ENCODE data around the gene PTPRK.

DNA sequence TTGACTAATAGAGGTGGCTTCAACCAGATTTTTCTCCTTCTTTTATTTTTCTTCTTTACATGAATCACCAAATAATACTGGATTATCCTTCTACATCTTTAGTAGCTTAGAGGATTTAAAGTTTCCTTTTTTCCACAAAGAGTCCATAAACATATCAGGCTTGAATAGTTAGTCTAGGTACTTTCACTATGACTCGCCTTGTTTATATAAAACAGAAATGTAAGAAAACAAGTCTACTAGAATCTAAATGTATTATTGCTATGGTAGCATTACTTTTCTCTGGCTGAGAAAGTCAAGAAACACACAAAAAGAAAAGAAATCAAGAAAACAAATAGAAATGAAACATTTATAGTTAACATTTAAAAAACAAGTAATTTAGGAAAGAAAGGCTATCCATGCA is 215.2 kb downstream of the PTPRK start:
- TF ChIP-seq, protein P1, sequence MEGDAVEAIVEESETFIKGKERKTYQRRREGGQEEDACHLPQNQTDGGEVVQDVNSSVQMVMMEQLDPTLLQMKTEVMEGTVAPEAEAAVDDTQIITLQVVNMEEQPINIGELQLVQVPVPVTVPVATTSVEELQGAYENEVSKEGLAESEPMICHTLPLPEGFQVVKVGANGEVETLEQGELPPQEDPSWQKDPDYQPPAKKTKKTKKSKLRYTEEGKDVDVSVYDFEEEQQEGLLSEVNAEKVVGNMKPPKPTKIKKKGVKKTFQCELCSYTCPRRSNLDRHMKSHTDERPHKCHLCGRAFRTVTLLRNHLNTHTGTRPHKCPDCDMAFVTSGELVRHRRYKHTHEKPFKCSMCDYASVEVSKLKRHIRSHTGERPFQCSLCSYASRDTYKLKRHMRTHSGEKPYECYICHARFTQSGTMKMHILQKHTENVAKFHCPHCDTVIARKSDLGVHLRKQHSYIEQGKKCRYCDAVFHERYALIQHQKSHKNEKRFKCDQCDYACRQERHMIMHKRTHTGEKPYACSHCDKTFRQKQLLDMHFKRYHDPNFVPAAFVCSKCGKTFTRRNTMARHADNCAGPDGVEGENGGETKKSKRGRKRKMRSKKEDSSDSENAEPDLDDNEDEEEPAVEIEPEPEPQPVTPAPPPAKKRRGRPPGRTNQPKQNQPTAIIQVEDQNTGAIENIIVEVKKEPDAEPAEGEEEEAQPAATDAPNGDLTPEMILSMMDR (conservative IDR thresholded peaks at IDR 0.05 in 1 of 2, IDR thresholded peaks at IDR 0.05 in 1 of 2; ENCODE audit: low read depth in 1 of 2, low read length in 2 of 2): no peak
- TF ChIP-seq EZH2 (IDR thresholded peaks at IDR 0.05; ENCODE audit: low read length, missing control alignments): no peak

All from fibroblast of lung (primary cell).